Gastrocnemius medialis (tissue), 4 donors: Measurements from ENCODE around the gene CCDC91.

Source experiments
- POLR2A ChIP-seq, 2 donors: fragments of 450-650 bp; IDR thresholded peaks; one replicate each; pipeline ENCODE4 v1.6.1; 2017; ENCODE audit warnings: antibody characterized with exemption in 2 of 2, mild to moderate bottlenecking in 2 of 2, moderate library complexity in 2 of 2
- TF ChIP-seq, protein P1 (sequence below), 5 experiments: fragments of 450-650 bp in 3 of 5; fragments of 200-600 bp in 2 of 5; sonication (generic) in 2 of 5; IDR thresholded peaks in 4 of 5; conservative IDR thresholded peaks in 1 of 5; 1 replicate in 4 of 5; 2 replicates in 1 of 5; pipeline ENCODE4 v1.5.1; 2016 to 2019; ENCODE audit warnings: antibody characterized with exemption in 5 of 5, mild to moderate bottlenecking in 3 of 5, moderate library complexity in 3 of 5

DNA sequence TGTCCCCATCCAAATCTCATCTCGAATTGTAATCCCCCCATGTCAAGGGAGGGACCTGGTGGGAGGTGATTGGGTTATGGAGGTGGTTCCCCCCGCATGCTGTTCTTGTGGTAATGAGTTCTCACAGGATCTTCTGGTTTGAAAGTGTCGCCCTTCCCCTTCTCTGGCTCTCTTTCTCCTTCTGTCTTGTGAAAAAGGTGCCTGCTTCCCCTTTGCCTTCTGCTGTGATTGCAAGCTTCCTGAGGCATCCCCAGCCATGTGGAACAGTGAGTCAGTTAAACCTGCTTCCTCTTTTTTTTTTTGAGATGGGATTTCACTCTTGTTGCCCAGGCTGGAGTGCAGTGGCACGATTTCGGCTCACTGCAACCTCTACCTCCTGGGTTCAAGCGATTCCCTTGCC lies 104.0 kb downstream of the CCDC91 start:
- no peak for TF ChIP-seq POLR2A (IDR thresholded peaks at IDR 0.05)
- TF ChIP-seq, protein P1, sequence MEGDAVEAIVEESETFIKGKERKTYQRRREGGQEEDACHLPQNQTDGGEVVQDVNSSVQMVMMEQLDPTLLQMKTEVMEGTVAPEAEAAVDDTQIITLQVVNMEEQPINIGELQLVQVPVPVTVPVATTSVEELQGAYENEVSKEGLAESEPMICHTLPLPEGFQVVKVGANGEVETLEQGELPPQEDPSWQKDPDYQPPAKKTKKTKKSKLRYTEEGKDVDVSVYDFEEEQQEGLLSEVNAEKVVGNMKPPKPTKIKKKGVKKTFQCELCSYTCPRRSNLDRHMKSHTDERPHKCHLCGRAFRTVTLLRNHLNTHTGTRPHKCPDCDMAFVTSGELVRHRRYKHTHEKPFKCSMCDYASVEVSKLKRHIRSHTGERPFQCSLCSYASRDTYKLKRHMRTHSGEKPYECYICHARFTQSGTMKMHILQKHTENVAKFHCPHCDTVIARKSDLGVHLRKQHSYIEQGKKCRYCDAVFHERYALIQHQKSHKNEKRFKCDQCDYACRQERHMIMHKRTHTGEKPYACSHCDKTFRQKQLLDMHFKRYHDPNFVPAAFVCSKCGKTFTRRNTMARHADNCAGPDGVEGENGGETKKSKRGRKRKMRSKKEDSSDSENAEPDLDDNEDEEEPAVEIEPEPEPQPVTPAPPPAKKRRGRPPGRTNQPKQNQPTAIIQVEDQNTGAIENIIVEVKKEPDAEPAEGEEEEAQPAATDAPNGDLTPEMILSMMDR (IDR thresholded peaks at IDR 0.05 in 4 of 5, conservative IDR thresholded peaks at IDR 0.05 in 1 of 5): no peak
